Activated gamma-delta T cell treated with Interleukin-2 at 50 U/mL for 16 hours (primary cell): Measurements from ENCODE around the gene PRND.
"Not testable (repeated sequence)": the region's sequence is repeated elsewhere in the genome, so short reads cannot be mapped to it uniquely, and the experiment has no call there.

Experiments
- DNase-seq: peaks from one replicate; pipeline ENCODE4 v3.0.0-alpha.2; 2020

Gene PRND

DNA sequence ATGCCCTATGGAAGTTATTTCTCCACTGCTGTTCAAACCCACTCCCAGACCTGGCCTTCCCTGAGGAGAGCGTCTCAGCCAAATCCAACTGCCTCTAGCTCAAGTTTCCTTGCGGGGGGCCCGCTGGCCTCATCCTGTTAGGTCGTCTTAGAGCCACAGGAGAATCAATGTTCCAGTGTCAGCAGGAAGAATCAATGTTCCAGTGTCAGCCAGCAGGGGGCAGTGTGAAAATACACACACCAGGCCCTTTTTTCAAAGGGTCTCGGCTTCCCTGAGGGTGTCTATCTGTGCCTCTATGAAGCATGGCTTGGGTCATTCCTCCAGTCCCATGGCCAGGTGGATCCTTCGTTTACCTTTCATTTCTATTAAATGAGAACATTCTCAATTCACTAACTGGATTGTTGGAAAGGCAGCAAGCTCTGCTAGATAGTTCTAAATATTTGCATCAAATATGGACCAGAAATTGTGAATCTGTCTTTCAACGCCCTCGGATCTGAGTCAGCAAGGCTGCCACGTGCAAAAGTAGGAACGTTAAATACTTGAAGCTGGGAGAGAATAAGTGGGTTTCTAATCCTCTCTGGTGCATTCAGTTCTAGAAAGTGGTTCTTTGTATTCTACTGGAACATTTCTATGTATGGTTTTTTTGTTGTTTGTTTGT lies 19.2 kb downstream of the PRND start:
- DNase-seq = peak; percentile 71

DNA sequence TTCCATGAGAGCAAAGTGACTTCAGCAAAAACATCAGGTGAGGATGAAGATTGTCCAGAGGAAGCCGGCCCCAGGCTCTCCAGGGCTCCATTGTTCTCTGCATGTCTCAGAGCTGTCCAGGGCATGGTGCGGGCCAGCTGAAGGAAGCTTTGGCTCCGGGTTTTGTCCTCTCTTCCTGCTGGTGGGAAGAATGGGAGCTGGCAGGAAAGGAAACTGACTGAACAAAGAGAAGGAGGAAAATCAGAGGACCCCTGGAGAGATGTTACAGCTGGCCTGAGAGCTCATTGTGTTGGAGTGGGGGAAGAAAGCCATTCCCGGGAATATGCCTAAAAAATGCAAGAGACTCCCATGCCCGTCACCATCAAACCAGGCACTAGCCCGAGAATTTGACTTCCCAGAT lies 27.1 kb downstream of the PRND start:
- DNase-seq = no peak

DNA sequence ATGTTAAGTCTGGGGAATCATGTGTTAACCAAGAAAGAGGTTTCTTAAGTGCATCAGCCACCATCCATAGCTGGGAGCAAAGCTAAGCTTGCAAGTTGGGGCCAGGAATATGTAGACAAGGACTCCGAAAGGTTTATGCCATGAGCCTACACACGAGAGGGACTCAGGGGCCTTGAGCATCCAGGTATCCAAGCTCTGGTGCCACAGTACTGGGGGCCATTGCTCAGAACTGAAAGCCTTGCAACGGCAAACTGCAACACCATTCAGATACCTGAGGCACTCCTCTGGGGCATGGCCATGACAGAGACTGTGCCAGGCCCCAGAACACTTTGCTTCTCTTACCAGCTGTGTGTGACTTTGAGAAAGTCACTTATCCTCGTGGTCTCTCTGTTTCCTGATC lies 27.6 kb downstream of the PRND start:
- DNase-seq = no peak

DNA sequence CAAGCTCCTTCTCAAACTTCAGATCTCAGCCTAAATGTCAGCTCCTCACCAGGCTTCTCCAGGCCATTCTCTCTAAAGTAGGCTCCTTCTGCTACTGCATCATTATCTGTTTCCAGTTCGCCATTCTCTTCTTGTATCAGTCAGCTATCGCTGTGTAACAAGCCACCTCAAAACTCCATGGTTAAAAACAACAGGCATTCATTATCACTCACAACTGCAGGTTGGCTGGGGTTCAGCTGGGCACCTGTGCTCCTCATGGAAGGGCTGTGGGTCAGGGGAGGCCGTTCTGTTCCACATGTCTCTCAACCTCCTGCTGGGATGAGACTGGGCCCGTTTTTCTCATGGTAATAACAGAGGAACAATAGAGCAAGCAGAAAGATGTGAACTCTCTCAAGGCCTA lies 28.7 kb downstream of the PRND start:
- DNase-seq = no peak

DNA sequence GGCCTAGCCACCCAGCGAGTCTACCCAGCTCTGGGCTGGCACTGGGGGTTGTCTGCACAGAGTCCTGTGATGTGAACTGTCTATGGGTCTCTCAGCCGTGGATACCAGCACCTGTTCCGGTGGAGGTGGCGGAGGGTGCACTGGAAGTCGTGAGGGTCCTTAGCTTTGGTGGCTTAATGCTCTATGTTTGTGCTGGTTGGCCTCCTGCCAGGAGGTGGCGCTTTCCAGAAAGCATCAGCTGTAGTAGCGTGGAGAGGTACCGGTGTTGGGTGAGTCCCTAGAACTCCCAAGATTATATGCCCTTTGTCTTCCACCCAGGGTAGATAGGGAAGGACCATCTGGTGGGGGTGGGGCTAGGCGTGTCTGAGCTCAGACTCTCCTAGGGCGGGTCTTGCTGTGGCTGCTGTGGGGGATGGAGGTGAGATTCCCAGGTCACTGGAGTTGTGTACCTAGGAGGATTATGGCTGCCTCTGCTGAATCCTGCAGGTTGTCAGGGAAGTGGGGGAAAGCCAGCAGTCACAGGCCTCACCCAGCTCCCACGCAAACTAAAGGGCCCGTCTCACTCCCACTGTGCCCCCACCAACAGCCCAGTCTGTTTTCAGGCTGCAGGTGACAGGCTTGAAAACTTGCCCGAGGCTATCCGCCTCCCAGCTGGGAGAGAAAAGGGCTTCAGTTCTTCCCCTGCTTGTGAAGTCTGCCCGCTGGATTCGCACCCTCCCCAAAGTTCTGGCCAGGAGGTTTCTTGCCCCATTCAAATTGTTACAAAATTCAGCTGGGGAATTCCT lies 37.6 kb downstream of the PRND start:
- peak; percentile 36 for DNase-seq

DNA sequence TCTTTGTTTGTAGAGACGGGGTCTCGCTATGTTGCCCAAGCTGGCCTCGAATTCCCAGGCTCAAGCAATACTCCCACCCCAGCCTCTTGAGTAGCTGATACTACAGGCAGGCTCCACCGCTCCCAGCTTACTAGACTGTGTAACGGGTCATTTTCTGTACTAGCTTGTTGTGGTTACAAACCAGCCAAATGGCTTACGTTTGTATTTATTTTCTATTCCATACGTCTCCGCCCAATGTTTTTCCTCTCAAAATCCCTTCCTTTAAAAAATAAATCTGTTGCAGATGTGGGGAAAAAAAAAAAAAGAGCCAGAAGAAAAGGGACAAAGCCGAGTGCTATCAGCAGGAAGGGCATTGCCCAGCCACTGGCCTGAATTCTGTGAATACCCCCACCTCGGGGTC lies 41.6 kb downstream of the PRND start:
- no peak for DNase-seq

DNA sequence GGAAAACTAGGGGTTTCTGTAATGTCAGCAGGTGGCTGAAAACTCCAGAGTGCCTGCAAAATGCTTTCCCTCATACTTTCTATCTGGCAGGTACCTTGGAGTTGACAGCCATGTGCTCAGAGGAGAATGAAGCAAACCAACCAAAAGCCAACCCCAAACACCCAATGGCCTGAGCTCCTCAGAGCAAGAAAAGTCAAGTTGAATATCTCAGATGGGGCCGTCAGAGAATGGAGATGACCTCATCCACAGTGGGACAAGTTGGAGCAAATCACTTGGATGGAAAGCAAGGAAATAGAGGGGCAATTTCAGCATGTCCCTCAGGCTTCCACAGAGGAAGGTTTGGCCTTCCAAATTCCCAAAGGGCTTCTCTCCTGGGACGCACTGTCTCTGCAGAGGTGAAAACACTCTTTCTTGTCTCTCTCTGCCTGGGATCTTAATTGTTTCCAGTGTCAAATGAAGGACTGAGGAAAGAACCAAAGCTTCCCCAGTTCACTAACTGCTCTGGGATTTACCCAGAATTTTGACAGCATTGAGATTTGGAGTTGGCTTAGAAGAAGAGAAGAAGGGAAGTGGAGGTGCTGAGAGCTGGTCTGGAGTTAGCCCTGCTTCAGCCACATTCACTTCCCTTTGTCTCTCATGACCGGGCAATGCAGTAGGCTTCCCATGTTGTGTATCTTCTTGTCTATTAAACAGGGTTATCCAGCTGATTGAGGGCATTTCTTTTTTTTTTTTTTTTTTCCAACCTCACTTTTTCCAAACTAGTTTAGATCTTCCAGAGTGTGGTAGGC lies 42.2 kb downstream of the PRND start:
- no peak for DNase-seq

DNA sequence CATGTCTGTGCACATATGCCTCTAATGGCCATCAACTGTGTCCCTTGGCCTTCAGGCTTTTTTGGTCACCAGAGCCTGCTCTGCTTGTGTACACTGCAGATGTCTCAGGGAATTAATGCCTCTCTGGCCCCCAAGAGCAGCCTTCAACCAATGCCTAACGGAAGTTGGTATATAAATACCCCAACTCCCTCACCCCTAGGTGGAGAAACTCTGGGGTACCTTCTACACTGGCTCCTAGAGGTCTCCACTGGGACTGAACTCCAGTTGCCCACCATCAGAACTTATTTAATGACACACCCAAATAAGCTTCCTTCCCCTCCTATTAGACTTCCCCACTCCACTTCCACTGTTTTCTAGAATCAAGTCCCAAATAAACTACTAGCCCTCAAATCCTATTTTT lies 43.1 kb downstream of the PRND start:
- no peak for DNase-seq

DNA sequence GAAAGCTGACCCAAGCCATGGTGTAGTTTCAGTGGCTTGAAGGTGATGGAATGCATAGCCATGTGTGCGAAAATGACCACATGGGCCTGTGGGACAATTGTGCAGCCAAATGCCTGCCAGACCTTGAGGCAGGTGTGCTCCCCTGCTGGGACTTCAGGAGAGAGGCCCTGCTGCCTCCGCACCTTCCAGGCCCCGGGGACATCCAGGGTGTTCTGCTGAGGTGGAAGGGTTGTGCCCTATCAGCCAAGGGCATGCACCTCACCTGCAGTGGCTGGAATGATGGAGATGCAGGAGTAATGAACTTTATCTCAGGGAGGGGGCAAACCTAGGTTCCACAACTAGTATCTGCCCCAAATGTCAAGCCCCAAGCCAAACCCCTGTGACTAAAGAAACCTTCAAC lies 44.0 kb downstream of the PRND start:
- no peak for DNase-seq

DNA sequence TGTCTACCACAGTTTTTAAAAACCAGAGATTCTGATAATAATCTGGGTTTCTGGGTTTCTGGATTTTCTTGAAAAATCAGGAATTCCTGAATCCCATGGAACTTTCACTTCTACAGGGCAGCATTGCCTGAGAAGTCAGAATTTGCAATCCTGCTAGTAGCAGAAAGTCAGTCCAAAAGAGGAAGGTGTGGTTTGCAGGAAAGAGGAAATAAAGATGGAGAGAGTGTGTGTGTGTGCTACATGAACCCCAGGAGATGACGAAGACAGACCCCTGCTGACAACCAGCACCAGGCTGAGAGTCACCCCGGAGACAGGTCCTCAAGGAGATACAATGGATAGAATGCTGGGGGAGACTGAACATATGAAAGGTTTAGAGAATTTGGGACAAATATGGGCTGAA lies 44.9 kb downstream of the PRND start:
- no peak for DNase-seq

DNA sequence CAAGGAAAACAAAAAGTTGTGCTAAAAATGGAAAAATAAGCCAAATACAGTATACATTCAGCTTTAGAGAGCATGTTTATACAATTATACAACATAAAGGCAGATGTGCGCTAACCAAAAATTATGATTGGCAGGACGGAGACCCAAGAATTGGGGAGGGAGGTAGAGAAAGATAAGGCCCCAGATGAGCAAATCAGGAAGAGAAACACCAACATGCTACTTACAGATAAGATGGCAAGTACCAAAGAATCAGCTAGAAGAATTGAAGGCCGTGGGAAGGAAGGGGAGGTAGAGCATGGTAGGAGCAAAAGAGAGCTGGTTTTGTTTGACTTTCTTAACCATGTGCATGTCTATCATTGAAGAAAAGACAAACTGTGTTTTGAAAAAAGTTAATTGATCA lies 45.4 kb downstream of the PRND start:
- no peak for DNase-seq

DNA sequence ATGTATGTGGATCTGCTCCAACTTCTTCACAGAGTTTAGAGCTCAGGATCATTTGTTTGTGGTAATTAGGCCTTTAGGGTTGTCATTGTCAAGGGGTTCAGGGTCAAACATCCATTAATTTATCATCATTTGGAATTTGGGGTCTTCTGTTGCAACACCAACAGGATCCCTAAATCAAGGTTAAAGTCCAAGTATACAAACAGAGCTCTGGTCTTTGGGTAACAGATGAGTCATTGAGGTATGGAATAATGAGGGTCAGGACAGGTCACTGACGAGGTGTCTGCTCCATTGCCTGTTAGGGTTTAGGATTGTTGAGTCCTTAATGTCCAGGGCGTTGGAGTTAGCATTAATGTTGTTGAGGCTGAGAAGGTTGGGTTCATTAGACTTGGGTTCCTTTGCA lies 47.6 kb downstream of the PRND start:
- no peak for DNase-seq

DNA sequence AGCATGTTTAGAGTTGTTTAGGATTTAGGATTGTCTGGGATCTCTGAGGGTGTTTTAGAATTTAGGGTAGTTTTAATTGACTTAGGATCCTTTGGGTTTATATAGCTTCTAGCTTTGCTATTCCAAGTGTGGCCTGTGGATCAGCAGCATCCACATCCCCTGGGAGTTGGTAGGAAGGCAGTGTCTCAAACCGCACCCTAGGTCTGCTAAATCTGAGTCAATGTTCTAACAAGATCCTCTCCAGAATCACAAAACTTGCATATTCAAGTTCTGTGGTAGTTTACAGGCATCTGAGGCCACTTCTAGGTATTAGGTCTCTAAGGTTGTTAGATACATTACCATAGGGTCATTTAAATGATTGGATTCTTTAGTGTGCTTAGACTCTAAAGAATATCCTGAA lies 48.3 kb downstream of the PRND start:
- DNase-seq = no peak

DNA sequence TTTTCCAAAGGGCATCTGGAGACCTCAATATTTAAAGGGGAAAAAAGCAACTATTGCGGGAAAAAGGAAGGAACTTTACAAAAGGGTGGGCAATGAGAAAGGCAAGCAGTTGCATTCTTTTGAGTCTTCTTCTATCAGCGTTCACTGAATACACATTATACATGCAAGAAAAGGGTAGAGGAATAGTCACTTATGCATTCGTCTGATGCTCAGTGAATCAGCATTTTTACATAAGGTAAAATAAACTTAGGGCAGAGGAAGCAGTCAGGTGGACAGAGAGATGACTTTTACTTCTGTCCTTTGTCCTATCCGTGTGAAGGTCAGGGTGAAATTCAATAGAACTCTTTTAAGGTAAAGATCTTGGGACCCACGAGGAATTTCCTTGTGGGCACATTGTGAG lies 49.3 kb downstream of the PRND start:
- no peak for DNase-seq

DNA sequence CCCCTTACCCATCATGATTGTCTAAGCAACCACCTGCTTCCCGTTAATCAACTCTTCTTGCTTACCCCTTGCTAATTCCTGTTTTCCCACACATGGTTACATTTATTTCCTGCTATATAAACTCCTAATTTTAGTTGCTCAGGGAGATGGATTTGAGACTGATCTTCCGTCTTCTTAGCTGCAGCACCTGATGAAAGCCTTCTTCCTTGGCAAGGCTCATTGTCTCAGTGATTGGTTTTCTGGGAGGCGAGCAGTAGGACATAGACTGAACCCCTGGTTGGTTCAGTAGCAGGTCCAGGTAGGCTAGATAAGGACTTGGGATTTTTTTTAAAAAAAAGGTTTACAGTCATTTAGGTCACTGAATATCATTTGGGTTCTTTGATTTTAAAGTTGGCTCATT lies 50.4 kb downstream of the PRND start:
- no peak for DNase-seq

DNA sequence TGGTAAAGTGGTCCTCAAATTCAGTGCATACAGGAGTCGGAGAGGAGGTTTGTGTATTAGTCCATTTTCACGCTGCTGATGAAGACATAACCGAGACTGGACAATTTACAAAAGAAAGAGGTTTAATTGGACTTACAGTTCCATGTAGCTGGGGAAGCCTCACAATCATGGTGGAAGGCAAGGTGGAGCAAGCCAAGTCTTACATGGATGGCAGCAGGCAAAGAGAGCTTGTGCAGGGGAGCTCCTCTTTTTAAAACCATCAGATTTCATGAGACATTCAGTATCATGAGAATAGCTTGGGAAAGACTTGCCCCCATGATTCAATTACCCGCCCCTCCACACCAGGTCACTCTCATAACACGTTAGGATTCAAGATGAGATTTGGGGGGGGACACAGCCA lies 51.3 kb downstream of the PRND start:
- not testable (repeated sequence) for DNase-seq

DNA sequence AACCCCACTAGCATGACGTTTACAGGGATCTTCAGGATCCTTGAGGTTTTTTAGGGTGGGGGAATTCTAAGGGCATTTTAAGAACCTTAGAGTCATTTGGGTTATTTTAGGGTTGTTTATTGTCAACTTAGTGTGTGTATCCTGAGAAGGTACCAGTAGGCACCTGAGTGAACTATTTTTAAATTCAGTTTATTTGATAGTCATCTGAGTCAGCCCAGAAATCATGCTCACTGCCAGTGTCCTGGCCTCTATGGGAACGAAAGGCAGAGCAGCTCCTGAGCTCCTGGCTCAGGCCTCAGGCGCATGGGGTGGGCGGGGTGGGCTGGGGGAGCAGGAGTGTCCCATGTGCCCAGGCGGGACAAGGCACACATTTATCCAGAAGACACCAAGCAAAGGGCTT lies 52.0 kb downstream of the PRND start:
- DNase-seq = no peak

DNA sequence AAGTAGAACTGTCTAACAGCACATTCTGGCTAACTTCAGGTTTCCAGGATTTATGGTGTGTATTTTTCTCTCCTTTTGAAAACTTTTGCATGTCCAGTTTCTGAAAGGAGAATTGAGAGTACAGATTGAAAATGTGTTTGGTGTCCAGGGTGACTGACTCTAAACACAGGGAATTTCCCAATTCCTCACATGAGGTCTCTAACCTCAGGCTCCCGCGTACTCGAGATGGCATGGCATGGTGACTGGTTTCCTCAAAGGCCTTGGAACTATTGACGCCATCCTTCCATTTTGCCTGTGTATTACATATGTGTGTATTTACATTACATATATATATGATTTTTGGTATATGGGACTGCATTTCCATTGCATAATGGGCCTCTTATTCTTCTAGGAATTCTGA lies 52.5 kb downstream of the PRND start:
- DNase-seq = no peak

DNA sequence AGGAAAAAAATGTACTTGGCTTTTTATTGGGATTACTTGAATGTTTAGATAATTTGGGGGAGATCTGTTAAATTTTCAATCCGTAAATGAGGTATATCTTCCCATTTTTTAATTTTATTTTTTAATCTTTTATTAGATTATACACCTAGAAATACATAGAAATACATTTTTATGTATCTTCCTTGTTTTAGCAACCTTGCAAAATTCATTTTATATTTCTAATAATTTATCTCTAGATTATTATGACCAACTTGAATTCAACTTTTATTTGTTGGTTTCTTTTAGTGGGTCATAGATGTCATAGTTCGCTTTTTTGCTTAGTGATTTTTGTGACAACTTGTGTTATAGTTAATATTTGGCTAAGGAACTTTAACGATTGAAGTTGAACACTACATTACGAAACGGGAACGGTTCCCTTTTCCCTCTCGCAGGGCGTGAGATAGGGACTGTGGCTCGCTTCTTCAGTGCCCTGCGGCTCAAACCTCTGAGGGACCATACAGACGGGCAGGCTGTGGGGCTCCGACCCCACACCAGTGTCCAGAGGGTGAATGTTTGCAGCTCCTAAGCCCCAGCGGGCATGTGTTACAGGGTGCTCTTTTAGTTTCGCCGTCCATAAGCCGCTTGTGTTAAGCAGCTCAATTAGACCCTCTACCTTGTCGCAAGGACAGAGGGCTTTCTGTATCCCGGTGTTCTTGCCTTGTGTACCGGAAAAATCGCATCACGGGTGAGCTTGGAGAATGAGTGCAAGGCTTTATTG lies 53.8 kb downstream of the PRND start:
- DNase-seq = no peak

DNA sequence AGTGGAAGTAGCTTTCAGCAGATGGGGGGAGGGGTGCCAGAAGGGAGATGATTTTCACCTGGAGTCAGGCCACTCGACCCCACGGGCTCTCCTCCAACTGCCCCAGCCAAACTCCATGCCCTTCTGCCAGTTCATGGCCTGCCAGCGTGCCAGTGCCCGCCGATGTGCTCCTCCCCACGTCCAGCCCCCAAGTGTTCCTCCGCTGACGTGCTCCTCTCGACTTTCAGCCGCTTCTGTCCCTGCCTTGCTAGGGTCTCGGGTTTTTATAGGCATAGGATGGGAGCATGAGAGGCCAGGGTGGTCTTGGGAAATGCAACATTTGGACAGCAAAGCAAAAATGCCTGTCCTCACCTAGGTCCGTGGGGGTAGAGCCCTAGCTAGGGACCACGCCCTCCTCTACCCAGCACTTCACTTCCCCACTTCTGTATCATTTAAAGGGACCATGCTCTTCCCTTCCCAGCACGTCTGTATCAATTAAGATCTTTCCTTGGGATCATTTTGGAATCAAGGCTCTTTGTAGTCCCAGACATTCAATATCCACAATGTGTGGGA lies 54.4 kb downstream of the PRND start:
- no peak for DNase-seq
